HL-60 (cell line): ENCODE results near the gene PROM2.

Experiments
- CTCF ChIP-seq: IDR thresholded peaks from one replicate; pipeline ENCODE4 v1.5.1; 2011; ENCODE audit warnings: low read length, control low read depth, inconsistent platforms; ENCODE audit not compliant: insufficient read depth
- GABPA ChIP-seq: IDR thresholded peaks from 2 replicates; pipeline ENCODE4 v1.6.1; 2012; ENCODE audit warnings: low read depth
- POLR2AphosphoS5 ChIP-seq: IDR thresholded peaks from 2 replicates; pipeline ENCODE4 v1.6.1; 2012; ENCODE audit warnings: low read depth
- REST ChIP-seq: IDR thresholded peaks from 2 replicates; pipeline ENCODE4 v1.6.1; 2012; ENCODE audit warnings: low read depth; ENCODE audit not compliant: insufficient replicate concordance
- SPI1 ChIP-seq: IDR thresholded peaks from 2 replicates; pipeline ENCODE4 v1.6.1; 2012; ENCODE audit warnings: low read depth, mild to moderate bottlenecking, borderline replicate concordance

- TF ChIP-seq CTCF (no peak), POLR2AphosphoS5 (no peak), REST (no peak), SPI1 (no peak), GABPA (no peak)
Observed at GRCh38 chr2:95281786-95282185, 7.5 kb downstream of the PROM2 start.
